ENCODE results near the gene NR4A3. TPM values are rescaled to one million over a fixed set of nuclear protein-coding genes. Genes with fewer than 3 reads are reported as not detected.

The NR4A3 gene
- total and polyA plus RNA-seq, 2 experiments from 2014 or later: 2.4 to 2.9 TPM

DNA sequence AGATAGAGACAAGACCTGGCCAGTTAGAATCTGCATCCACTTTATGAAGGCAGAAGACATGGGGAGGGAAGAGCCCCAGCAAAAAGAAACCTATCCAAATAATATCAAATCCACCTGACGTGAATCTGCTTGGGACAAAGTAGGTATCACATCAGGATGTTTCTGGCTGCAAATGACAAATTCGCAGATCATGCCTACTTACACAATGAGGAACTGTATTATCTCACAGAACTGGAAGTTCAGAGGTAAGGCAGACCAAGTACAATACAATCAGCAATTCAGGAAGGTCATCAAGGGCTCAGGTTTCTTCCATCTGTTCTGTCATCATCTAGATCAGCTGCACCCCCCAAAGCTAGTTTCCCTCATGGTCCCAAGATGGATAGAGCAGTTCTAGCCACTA is 13.2 kb upstream of the NR4A3 start:
- Histone ChIP-seq H3K4me3 (no peak overlapping the region), H3K27me3 (no peaks in the 10 kb centered on the region), H3K79me2 (peaks cover 5% of the 10 kb centered on the region), H3K27ac (no peak overlapping the region), H3K4me1 (ENCODE audit: insufficient read depth) (no peaks in the 10 kb centered on the region), H4K20me1 (ENCODE audit: insufficient read depth, poor library complexity, severe bottlenecking) (no peaks in the 10 kb centered on the region), H3K9me2 (replicated peaks; ENCODE audit: insufficient read depth) (no peaks in the 10 kb centered on the region), H3K9me3 (ENCODE audit: low read depth) (no peaks in the 10 kb centered on the region), H3K36me3 (replicated peaks; ENCODE audit: insufficient read depth, low read depth) (no peaks in the 10 kb centered on the region), H3K4me2 (no peak overlapping the region), H2AFZ (no peak overlapping the region)
- 95% methylated on average over 2 of the region's 2 CpGs for WGBS (ENCODE audit: low lambda C conversion rate, missing lambda C conversion rate)
- no peak for DNase-seq (ENCODE audit: low spot score)
- TF ChIP-seq EZH2phosphoT487 (IDR thresholded peaks at IDR 0.05; ENCODE audit: low read depth, severe bottlenecking, unreplicated experiment) (no peak), EZH2 (IDR thresholded peaks at IDR 0.05; ENCODE audit: borderline replicate concordance) (no peak)
- TF ChIP-seq, protein P1, sequence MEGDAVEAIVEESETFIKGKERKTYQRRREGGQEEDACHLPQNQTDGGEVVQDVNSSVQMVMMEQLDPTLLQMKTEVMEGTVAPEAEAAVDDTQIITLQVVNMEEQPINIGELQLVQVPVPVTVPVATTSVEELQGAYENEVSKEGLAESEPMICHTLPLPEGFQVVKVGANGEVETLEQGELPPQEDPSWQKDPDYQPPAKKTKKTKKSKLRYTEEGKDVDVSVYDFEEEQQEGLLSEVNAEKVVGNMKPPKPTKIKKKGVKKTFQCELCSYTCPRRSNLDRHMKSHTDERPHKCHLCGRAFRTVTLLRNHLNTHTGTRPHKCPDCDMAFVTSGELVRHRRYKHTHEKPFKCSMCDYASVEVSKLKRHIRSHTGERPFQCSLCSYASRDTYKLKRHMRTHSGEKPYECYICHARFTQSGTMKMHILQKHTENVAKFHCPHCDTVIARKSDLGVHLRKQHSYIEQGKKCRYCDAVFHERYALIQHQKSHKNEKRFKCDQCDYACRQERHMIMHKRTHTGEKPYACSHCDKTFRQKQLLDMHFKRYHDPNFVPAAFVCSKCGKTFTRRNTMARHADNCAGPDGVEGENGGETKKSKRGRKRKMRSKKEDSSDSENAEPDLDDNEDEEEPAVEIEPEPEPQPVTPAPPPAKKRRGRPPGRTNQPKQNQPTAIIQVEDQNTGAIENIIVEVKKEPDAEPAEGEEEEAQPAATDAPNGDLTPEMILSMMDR (IDR thresholded peaks at IDR 0.05; ENCODE audit: poor library complexity): no peak

DNA sequence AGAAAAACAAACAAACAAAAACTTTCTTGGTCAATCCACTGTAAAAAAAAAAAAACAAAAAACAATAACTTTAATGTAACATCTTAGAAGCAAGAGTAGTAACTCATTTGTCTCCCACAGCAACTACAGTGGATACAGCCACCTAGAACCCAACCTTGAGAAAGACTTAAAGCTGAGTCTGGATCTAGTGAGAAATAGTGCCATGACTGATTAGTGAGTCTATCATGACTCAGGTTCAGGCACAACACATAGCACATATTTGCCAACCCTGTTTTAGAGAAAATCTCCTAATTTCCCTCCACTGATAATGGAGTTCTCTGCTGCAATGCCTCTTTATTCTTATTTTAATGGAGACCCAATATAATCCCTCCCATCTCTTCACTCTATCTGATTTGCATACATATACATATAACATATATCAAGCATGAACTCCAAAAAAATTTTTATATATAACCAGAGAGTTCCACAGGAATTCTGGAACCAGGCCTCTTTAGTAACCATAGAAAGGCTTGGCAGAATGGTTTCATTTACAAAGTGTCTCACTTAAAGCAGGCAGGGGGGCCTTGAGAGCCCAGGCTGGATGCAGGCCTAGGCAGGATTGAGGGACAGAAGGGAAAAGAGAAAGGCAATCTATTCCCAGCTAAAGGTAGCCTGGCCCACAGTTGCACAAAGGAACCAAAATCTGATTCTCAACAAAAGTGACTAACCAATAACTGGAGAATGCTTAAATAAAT is 11.9 kb upstream of the NR4A3 start:
- DNase-seq (ENCODE audit: low spot score): no peak
- Histone ChIP-seq H3K4me1 (ENCODE audit: insufficient read depth) (no peaks in the 10 kb centered on the region), H3K4me3 (no peak overlapping the region), H3K4me2 (no peak overlapping the region), H3K36me3 (replicated peaks; ENCODE audit: insufficient read depth, low read depth) (no peaks in the 10 kb centered on the region), H3K27ac (no peak overlapping the region), H2AFZ (no peak overlapping the region), H3K9me3 (ENCODE audit: low read depth) (no peaks in the 10 kb centered on the region), H4K20me1 (ENCODE audit: insufficient read depth, poor library complexity, severe bottlenecking) (no peaks in the 10 kb centered on the region), H3K79me2 (peaks cover 7% of the 10 kb centered on the region), H3K27me3 (no peaks in the 10 kb centered on the region), H3K9me2 (replicated peaks; ENCODE audit: insufficient read depth) (no peaks in the 10 kb centered on the region)
- no peak for TF ChIP-seq EZH2 (IDR thresholded peaks at IDR 0.05; ENCODE audit: borderline replicate concordance)
- TF ChIP-seq, protein P1 (IDR thresholded peaks at IDR 0.05; ENCODE audit: poor library complexity): no peak
- no peak for TF ChIP-seq EZH2phosphoT487 (IDR thresholded peaks at IDR 0.05; ENCODE audit: low read depth, severe bottlenecking, unreplicated experiment)

DNA sequence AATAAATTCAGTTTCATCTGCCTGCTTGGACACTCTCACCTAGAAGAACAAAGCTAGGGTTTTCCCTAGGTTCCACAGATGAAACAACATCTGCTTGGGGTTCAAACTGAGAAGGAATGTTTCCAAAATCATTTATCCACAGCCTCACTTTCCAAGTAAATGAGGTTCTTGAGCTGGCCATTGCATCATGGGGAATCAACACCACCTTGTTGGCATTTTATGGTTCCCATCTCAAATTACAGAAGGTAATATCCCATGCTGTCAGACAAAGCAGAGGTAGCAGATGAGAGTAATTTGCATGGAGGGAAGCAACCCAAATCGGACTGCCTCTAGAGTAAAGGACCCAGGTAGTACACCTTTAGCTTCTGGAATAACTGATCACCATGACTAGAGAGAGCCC is 10.5 kb upstream of the NR4A3 start:
- H3K9me2 ChIP-seq (replicated peaks; ENCODE audit: insufficient read depth): no peaks in the 10 kb centered on the region
- H3K79me2 ChIP-seq: peaks cover 10% of the 10 kb centered on the region
- H3K27ac ChIP-seq: no peak overlapping the region
- H3K4me3 ChIP-seq: no peak overlapping the region
- H3K36me3 ChIP-seq (replicated peaks; ENCODE audit: insufficient read depth, low read depth): no peaks in the 10 kb centered on the region
- no peak overlapping the region for H2AFZ ChIP-seq
- no peaks in the 10 kb centered on the region for H4K20me1 ChIP-seq (ENCODE audit: insufficient read depth, poor library complexity, severe bottlenecking)
- no peaks in the 10 kb centered on the region for H3K4me1 ChIP-seq (ENCODE audit: insufficient read depth)
- 0% methylated on average over 1 of the region's 1 CpG for WGBS (ENCODE audit: low lambda C conversion rate, missing lambda C conversion rate)
- DNase-seq (ENCODE audit: low spot score): no peak
- no peaks in the 10 kb centered on the region for H3K27me3 ChIP-seq
- no peaks in the 10 kb centered on the region for H3K9me3 ChIP-seq (ENCODE audit: low read depth)
- no peak overlapping the region for H3K4me2 ChIP-seq
- TF ChIP-seq, protein P1 (IDR thresholded peaks at IDR 0.05; ENCODE audit: poor library complexity): no peak
- TF ChIP-seq EZH2phosphoT487 (IDR thresholded peaks at IDR 0.05; ENCODE audit: low read depth, severe bottlenecking, unreplicated experiment): no peak
- TF ChIP-seq EZH2 (IDR thresholded peaks at IDR 0.05; ENCODE audit: borderline replicate concordance): no peak

All from hepatocyte (in vitro differentiated cells).